HG02763 (cell line): ENCODE data around the gene ABHD13.
A peak's percentile ranks its signal among the peaks of the same experiment; 100 is the strongest.
"Not testable (repeated sequence)": the region's sequence is repeated elsewhere in the genome, so short reads cannot be mapped to it uniquely, and the experiment has no call there.

Experiments used
- ATAC-seq: cut with Tn5 transposase; IDR thresholded peaks from one replicate; pipeline ENCODE4 v1.9.1; 2021; ENCODE audit warnings: mild to moderate bottlenecking, moderate library complexity; ENCODE audit not compliant: unreplicated experiment

The ABHD13 gene

DNA sequence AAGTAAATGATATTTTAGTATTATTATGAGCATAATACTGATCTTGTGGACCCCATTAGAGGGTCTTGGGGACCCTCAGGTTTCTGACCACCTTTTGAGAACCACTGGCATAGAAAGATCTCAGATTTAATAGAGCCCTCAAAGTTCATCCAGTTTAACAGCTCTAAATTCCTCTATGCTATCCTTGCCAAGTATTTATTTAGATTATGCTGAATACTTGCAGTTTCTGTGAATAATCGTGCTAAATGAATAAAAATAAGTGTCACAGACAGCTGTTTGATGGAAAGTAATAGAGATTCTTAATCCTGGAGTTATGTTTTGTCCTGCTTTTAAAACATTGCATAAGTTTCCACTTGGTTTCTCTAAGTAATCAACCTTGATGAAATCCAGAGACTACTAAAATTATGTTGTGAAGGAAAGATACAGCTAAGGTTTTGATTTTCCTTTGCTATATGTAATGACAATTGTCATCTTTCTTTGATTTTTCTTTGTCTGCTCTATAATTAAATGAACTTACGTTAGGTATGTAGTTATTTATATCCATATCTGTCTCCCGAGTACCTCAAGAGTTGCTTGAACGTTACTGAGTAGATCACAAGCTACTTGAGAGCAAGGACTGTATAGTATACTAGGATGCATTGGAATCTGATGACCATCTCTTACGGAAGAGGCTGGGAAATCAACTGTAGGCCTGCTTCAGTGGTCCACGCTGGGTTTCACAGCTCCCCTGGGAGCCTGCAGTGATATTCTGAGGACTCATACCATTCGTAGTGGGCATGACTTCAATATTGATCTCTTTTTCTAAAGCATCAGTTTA lies 5.7 kb downstream of the ABHD13 start:
- ATAC-seq: no peak

- no peak for ATAC-seq
Observed at GRCh38 chr13:108225440-108225839, 7.2 kb downstream of the ABHD13 start.

DNA sequence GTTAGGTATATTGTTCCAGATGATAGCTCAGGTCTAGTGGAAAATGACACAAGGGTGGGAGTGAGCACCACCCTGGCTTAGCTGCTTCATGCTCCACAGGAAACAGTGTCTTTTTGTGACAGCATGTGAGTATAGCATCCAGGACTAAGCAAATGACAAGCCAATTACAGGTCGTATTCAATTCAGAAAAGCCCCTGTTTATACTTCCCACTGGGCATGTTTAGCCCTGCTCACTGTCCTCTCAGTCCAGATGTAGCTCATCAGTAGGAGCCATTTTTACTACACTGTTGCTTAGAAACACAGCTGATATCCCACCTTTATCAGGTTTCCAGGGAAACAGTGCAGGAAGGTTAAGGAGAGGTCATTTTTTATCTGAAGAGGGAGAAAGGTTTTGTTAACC lies 8.0 kb downstream of the ABHD13 start:
- ATAC-seq: no peak

GRCh38 chr13:108227651-108228272 lies 9.6 kb downstream of the ABHD13 start:
- ATAC-seq: no peak

DNA sequence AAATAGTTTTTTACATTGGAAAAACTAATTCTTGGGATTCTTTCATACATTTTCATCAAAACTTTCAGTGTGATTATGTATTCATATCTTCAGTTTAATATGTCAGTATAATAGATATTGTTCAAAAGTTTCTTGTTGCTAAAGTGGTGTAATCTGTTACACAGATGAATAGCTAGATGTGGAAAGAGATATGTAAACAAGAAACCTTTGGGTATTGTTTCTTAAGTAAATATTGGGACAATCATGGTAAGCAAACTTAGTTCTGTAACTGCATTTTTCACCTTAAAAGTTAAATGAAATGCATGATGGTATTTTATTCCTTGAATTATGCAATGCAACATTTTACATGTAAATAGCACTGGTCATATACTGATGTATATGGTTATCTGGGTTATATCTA lies 12.2 kb downstream of the ABHD13 start:
- no peak for ATAC-seq

- peak; percentile 54 for ATAC-seq
Observed at GRCh38 chr13:108249150-108249549, 31.0 kb downstream of the ABHD13 start.

DNA sequence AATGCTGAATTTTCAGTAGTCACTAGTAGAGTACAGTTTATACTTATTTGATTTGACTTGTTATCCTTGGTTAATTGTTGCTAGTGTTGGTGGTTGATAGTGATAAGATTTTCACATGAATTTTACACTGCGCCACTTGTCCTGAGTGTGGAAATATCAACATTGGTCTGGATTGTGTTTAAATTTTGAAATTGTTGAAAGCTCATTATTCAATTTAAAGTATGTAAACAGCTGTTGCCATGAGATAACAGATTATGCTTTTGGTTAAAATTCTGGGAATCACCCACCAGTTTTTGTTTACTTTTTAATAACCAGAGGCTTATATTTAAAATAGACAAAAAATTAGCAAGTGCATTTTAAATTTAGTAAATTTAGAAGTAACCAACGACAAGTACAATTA lies 39.1 kb downstream of the ABHD13 start:
- ATAC-seq: no peak

- ATAC-seq: no peak
Observed at GRCh38 chr13:108263621-108264355, 45.6 kb downstream of the ABHD13 start.

DNA sequence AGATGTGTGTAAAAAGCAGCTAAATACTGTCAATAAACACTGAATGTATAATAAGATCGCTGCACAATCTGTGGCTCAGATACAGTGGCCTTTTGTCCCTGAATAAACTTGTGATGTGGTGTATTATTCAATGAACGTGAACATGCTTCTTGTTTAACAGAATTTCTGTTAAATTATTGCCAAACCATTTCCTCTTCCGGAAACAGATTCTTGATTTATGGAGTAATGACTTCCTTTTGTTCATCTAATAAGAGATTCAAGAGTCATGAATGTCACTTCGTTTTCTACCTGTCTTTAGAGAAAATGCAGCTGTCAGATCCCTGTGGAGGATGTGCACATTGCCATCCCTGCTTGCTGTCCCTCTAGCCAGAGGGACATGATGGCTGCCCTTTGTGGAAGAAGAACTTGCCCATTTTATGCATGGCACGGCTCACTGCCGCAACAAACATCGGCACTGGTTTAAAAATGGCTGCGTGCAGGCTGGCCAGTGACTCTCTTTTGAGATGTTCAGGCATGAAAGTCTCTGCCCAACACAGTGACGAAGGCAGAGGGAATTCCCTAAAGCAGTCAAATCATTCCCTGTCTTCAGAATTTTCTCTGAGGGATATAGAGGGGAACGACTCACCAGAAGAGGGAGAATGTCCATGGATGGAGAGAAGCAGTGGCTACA lies 48.3 kb downstream of the ABHD13 start:
- ATAC-seq: no peak

GRCh38 chr13:108267347-108267746 lies 49.2 kb downstream of the ABHD13 start:
- no peak for ATAC-seq

DNA sequence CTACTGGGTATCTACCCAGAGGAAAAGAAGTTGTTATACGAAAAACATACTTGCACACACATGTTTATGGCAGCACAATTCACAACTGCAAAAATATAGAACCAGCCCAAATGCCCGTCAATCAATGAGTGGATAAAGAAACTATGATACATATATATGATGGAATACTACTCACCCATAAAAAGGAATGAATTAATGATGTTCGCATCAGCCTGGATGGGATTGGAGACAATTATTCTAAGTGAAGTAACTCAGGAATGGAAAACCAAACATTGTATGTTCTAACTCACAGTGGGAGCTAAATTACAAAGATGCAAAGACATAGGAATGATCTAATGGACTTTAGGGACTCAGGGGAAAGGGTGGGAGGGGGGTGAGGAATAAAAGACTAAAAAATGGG lies 49.7 kb downstream of the ABHD13 start:
- ATAC-seq: not testable (repeated sequence)

DNA sequence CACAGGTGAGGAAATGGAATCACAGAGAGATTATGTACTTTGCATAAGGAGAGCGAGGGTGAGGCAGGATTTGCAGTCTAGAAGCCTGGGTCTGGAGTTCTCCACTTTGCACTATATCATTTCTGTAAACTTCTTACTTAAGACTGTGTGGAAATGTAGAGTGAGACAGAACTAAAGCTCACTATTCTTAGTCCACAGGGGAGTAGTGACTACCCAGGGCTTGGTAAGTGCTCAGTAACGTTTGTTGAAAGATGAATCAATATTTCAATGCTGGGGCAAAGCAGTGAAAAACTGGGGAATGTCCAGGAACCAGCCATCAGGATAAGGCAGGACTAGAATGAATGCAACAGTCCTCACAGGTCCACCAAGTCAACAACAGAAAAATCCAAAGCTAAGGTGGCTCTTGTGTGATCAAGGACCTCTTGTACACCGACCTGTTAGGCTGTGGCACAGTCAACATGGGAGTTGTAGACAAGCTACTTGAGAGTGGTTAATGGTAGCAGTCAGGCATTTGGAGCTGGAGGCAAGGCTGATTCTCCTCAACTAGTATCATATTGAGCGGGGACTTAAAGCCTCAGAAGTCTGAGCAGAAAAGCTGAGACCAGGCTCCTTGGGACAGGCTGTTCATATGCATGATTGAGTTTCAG lies 50.4 kb downstream of the ABHD13 start:
- ATAC-seq: no peak

DNA sequence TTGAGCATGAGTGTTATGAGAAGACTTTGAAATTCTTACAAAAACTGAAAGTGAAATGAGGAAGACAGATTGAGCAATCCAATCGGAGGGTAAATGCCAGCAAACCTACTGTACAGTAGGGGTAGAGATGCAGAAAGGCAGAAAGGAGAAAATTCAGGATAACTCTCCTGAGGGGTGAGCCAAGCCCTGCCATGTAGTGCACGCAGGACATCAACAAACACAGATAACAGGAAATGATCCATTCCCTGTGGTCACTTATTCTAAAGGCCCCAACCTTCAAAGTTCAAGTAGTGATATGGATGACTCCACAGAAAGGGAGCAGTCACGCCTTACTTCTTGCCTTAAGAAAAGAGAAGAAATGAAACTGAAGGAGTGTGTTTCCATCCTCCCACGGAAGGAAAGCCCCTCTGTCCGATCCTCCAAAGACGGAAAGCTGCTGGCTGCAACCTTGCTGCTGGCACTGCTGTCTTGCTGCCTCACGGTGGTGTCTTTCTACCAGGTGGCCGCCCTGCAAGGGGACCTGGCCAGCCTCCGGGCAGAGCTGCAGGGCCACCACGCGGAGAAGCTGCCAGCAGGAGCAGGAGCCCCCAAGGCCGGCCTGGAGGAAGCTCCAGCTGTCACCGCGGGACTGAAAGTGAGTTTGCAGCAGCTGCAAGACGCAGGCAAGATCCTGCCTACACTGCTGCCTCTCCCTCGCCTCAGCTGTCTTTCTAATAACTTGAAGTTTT lies 51.6 kb downstream of the ABHD13 start, which contains the start of gene TNFSF13B:
TSS of gene TNFSF13B (plus strand) at position 118 of the 728 bp plus-strand sequence. CDS start at position 296, 178 bp downstream.
- peak; percentile 76 for ATAC-seq

DNA sequence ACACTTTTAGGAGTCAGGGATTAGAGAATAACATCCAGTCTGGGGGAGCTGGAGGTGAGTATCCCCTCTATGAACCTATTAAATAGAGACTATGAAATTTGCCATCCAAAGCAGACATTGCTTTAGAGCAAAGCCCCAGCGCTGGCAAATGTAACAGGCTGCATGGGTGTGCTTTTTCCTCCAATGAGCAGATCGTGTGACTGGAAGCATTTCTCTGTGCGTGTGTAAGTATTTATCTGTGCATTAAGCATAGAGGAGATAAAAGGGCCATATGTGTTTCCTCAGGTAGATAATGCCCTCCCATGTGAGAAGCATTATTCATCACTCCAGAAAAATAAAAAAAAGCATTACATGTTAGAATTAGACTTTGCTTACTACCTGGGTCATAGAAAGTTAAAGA lies 52.2 kb downstream of the ABHD13 start:
- ATAC-seq: peak; percentile 6

- no peak for ATAC-seq
Observed at GRCh38 chr13:108272333-108272732, 54.1 kb downstream of the ABHD13 start.

DNA sequence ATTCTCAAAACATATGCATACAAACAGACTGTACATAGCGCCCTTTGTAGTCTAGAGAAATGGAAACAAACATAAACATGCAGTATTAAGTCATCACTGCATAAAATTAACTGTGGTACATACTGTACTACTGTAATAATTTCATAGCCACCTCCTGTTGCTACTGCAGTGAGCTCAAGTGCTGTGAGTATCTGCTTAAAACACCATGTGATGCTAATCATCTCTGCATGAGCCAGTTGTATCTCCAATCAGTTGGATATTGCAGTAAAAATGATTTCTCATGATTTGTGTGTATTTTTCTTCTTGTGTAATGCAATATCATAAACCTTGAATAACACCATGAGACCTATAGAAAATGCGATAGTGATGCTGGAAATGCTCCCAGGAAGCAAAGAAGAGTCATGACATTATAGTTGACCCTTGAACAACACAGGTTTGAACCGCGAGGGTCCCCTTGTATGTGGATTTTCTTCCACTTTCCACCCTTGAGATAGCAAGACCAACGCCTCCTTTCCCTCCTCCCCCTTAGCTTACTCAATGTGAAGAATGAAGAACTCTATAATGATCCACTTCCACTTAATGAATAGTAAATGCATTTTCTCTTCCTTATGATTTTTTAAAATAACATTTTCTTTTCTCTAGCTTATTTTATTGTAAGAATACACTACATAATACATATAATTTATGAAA lies 55.4 kb downstream of the ABHD13 start:
- no peak for ATAC-seq

- no peak for ATAC-seq
Observed at GRCh38 chr13:108274718-108275117, 56.5 kb downstream of the ABHD13 start.

DNA sequence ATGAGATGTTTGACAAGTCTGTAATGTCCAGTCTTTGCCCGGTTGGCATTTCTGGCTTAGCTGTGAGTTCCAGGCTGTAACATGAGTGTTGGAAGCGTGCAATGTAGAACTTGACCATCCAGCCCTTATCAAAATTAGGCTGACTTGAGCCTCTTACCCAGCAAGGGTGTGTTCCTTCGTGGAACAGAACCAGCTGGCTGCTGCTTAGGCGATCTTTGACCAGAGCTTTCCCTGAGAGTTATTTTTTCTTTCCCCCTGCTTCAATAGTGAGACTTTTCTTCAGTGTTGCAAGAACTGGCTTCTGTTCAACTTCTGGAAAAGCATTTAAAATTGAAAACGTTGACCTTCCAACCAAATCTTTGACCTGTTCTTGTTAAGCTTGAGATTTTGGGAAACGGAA lies 57.9 kb downstream of the ABHD13 start:
- ATAC-seq: no peak

DNA sequence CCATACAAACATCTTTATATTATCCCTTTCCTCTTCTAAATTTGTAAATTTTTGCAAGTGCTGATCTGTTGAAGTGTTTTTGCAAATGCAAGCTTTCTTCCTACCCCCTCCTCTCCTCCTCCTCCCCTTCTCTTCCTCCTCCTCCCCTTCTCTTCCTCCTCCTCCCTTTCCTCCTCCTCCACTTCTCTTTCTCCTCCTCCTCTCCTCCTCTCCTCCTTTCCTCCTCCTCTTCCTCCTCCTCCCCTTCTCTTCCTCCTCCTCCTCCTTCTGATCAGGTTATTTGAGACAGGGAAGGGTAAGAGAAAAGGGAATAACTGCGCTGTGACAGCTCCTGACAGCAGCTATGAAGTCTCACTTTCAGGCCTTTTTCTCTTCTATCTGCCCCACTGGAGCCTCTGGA lies 60.3 kb downstream of the ABHD13 start:
- ATAC-seq: no peak
